ENCODE data around the gene OTOS.

OTOS gene

GRCh38 chr2:240155048-240155744 lies 14.7 kb upstream of the OTOS start:
- H2AFZ ChIP-seq (ENCODE audit: low read depth, low read length), result no peak overlapping the region
- no peaks in the 10 kb centered on the region for H3K36me3 ChIP-seq (ENCODE audit: insufficient read depth, low read length)
- peaks cover 12% of the 10 kb centered on the region for H3K4me1 ChIP-seq (ENCODE audit: insufficient read depth, low read length)
- H3K4me3 ChIP-seq (ENCODE audit: low read length), result no peak overlapping the region
- H3K9me3 ChIP-seq (ENCODE audit: low read length), result no peaks in the 10 kb centered on the region
- no peaks in the 10 kb centered on the region for H3K27me3 ChIP-seq (ENCODE audit: insufficient read depth, low read length)

DNA sequence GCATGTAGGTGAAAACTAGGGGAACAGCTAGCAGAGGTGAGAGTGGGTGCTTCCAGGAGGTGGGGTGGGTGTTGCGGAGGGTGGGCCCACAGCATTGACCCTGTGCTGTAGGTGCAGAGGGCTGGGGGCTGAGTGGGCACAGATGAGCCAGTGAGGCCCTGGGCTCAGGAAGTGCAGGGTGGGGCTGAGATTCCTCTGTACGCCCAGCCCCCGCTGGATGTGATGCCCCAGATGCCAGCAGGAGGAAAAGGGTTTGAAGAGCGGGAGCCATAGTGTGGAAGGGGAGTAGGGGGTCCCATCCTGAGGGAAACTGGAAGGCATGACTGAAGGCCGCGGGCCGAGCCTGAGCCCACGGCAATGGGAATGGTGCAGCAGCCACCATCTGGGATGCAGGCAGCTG lies 14.1 kb upstream of the OTOS start:
- Histone ChIP-seq H3K4me1 (ENCODE audit: insufficient read depth, low read length) (peaks cover 12% of the 10 kb centered on the region), H3K9me3 (ENCODE audit: low read length) (no peaks in the 10 kb centered on the region), H3K4me3 (ENCODE audit: low read length) (no peak overlapping the region), H3K36me3 (ENCODE audit: insufficient read depth, low read length) (no peaks in the 10 kb centered on the region), H2AFZ (ENCODE audit: low read depth, low read length) (no peak overlapping the region), H3K27me3 (ENCODE audit: insufficient read depth, low read length) (no peaks in the 10 kb centered on the region)

DNA sequence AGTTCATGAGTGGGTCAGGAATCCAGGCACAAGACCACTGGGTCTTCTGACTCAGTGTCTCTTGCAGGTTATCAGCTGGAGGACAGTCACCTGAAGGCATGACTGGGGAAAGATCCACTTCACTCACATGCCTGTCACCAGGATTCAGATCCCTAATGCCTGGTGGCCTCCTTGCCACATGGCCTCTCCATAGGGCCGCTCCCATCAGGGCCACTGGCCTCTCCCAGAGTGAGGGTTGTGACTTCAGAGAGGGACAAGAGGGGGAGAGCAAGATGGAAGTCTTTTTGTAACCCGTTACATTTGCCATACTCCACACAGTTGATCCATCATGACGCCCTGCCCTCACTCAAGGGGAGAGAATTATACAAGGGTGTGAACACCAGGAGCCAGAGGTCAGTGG lies 13.0 kb upstream of the OTOS start:
- Histone ChIP-seq H2AFZ (ENCODE audit: low read depth, low read length) (no peak overlapping the region), H3K4me1 (ENCODE audit: insufficient read depth, low read length) (peaks cover 12% of the 10 kb centered on the region), H3K36me3 (ENCODE audit: insufficient read depth, low read length) (no peaks in the 10 kb centered on the region), H3K4me3 (ENCODE audit: low read length) (no peak overlapping the region), H3K9me3 (ENCODE audit: low read length) (no peaks in the 10 kb centered on the region), H3K27me3 (ENCODE audit: insufficient read depth, low read length) (peaks cover 4% of the 10 kb centered on the region)

- no peaks in the 10 kb centered on the region for H3K9me3 ChIP-seq (ENCODE audit: low read length)
- H3K4me1 ChIP-seq (ENCODE audit: insufficient read depth, low read length), result peaks cover 12% of the 10 kb centered on the region
- H3K27me3 ChIP-seq (ENCODE audit: insufficient read depth, low read length), result peaks cover 4% of the 10 kb centered on the region
- H3K36me3 ChIP-seq (ENCODE audit: insufficient read depth, low read length), result no peaks in the 10 kb centered on the region
- H3K4me3 ChIP-seq (ENCODE audit: low read length), result no peak overlapping the region
- H2AFZ ChIP-seq (ENCODE audit: low read depth, low read length), result no peak overlapping the region
Measured at GRCh38 chr2:240151477-240152031, 11.1 kb upstream of the OTOS start.

DNA sequence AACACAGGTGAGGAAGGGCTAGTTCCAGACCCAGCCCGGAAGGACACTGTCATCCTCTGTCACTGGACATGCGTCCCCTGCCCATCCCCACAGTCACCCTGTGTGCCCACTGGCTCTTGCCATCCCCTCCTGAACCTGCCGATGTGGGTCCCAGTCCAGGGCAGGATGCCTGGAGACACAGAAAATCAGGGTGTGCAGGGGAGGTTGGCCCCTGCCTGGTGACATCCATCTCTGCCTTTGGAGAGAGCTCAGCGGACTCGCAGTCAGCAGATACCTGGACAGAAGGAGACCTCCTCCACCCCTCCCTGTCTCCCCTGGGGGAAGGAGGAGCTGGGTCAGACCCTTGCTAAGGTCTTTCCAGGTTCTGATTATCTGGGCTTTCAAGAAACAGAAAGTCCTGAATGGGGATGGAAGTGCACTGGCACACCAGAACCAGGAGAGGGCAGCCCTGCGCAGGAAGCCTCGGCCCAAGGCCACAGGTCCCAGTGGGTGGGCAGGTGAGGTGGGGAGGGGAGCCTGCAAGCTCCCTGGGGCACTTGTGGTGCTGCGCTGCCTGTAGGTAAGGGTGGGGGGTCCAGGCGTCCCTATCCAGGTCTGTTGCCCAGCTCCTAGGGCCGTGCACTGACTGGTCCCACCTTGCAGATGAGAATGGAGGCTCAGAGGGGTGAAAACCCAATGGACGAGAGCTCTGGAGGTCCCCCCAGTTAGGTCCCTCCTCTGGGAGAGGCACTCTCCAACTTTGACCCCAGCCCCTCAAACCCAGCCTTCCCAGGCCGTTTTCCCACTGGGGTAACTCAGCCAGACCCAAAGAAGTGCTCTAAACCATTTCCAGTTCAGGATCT lies 9.7 kb upstream of the OTOS start:
- H3K4me3 ChIP-seq (ENCODE audit: low read length), result no peak overlapping the region
- no peaks in the 10 kb centered on the region for H3K9me3 ChIP-seq (ENCODE audit: low read length)
- H3K4me1 ChIP-seq (ENCODE audit: insufficient read depth, low read length), result peaks cover 8% of the 10 kb centered on the region
- H2AFZ ChIP-seq (ENCODE audit: low read depth, low read length), result no peak overlapping the region
- H3K36me3 ChIP-seq (ENCODE audit: insufficient read depth, low read length), result no peaks in the 10 kb centered on the region
- H3K27me3 ChIP-seq (ENCODE audit: insufficient read depth, low read length), result peaks cover 4% of the 10 kb centered on the region

DNA sequence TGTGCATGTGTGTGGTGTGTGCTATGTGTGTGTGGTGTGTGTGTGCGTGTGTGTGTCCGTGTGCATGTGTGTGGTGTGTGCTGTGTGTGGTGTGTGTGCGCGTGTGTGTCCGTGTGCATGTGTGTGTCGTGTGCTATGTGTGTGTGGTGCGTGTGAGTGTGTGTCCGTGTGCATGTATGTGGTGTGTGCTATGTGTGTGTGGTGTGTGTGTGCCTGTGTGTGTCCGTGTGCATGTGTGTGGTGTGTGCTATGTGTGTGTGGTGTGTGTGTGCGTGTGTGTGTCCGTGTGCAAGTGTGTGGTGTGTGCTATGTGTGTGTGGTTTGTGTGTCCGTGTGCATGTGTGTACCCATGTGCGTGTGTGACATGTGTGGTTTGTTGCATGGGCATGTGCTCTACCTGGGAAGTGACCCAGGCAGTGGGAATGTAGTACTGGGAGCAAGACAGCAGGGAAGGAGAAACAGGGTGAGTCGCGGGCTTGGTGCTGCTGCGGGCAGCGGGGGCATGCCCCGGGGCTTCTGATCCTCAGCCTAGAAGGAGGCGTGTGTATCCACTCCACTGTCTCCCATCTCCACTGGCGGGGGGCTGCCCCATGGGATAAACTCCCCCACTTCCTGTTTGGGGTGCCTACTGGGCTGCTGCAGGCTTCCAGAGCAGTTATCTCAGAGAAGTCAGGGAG lies 7.6 kb upstream of the OTOS start:
- H3K9me3 ChIP-seq (ENCODE audit: low read length), result no peaks in the 10 kb centered on the region
- no peaks in the 10 kb centered on the region for H3K4me1 ChIP-seq (ENCODE audit: insufficient read depth, low read length)

DNA sequence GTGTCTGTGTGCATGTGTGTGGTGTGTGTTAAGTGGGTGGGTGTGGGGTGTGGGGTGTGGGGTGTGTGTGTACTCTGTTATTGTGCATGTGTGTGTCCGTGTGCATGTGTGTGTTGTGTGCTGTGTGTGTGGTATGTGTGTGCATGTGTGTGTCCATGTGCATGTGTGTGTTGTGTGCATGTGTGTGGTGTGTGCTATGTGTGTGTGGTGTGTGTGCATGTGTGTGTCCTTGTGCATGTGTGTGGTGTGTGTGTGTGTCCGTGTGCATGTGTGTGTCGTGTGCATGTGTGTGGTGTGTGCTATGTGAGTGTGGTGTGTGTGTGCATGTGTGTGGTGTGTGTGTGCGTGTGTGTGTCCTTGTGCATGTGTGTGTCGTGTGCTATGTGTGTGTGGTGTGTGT lies 6.9 kb upstream of the OTOS start:
- Histone ChIP-seq H3K36me3 (ENCODE audit: insufficient read depth, low read length) (no peaks in the 10 kb centered on the region), H2AFZ (ENCODE audit: low read depth, low read length) (no peak overlapping the region), H3K27me3 (ENCODE audit: insufficient read depth, low read length) (peaks cover 5% of the 10 kb centered on the region), H3K4me3 (ENCODE audit: low read length) (no peak overlapping the region), H3K4me1 (ENCODE audit: insufficient read depth, low read length) (no peaks in the 10 kb centered on the region), H3K9me3 (ENCODE audit: low read length) (no peaks in the 10 kb centered on the region)

More for the DNA sequence above, 7.6 kb upstream of the OTOS start:
- Histone ChIP-seq H2AFZ (ENCODE audit: low read depth, low read length) (no peak overlapping the region), H3K27me3 (ENCODE audit: insufficient read depth, low read length) (peaks cover 4% of the 10 kb centered on the region), H3K36me3 (ENCODE audit: insufficient read depth, low read length) (no peaks in the 10 kb centered on the region), H3K4me3 (ENCODE audit: low read length) (no peak overlapping the region)

GRCh38 chr2:240146627-240147278 lies 6.3 kb upstream of the OTOS start:
- no peak overlapping the region for H3K4me3 ChIP-seq (ENCODE audit: low read length)
- H3K4me1 ChIP-seq (ENCODE audit: insufficient read depth, low read length), result no peaks in the 10 kb centered on the region
- peaks cover 11% of the 10 kb centered on the region for H3K27me3 ChIP-seq (ENCODE audit: insufficient read depth, low read length)
- no peak overlapping the region for H2AFZ ChIP-seq (ENCODE audit: low read depth, low read length)
- no peaks in the 10 kb centered on the region for H3K9me3 ChIP-seq (ENCODE audit: low read length)
- H3K36me3 ChIP-seq (ENCODE audit: insufficient read depth, low read length), result no peaks in the 10 kb centered on the region

DNA sequence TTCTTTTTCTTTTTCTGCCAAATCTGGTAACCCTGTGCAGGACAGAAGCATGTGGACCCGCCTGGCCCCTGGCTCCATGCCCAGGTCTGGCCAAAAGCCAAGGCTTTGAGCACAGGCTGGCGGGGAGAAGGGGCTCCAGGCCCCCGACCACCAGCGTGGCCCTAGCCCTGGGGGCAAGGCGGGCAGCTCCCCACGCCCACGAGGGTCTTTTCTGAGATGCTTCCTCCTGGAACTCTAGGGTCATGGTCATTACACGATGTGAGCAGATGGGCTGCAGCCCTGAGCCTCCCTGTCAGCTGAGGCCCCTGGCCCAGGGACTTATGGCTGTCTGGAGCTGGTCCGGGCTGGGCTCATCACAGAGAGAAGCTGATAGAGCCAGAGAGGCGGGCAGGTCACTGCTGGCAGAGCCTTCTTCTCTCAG lies 5.7 kb upstream of the OTOS start:
- peaks cover 11% of the 10 kb centered on the region for H3K27me3 ChIP-seq (ENCODE audit: insufficient read depth, low read length)
- no peaks in the 10 kb centered on the region for H3K36me3 ChIP-seq (ENCODE audit: insufficient read depth, low read length)
- H2AFZ ChIP-seq (ENCODE audit: low read depth, low read length), result no peak overlapping the region
- no peak overlapping the region for H3K4me3 ChIP-seq (ENCODE audit: low read length)
- no peaks in the 10 kb centered on the region for H3K9me3 ChIP-seq (ENCODE audit: low read length)
- H3K4me1 ChIP-seq (ENCODE audit: insufficient read depth, low read length), result no peaks in the 10 kb centered on the region

DNA sequence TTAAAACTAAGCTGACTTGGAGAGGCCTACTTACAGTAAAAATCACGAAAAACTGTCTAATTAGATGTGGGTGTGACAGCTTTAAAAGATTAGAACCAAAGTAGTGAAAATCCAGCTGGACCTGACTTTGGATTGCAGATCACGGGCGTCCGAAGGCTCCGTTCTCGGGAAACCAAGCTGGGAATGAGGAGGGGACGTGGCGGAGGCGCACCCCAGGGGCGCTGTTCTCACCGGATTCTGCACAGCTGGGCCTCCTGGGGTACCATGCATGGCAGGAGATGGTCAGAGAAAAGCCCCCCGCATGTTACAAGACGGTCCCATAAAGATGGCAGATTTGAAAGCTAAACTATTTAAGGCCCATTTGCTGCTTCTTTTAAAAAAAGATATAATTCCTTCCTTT lies 5.0 kb upstream of the OTOS start:
- H3K27me3 ChIP-seq (ENCODE audit: insufficient read depth, low read length), result peaks cover 14% of the 10 kb centered on the region
- no peaks in the 10 kb centered on the region for H3K36me3 ChIP-seq (ENCODE audit: insufficient read depth, low read length)
- no peaks in the 10 kb centered on the region for H3K4me1 ChIP-seq (ENCODE audit: insufficient read depth, low read length)
- H2AFZ ChIP-seq (ENCODE audit: low read depth, low read length), result no peak overlapping the region
- H3K4me3 ChIP-seq (ENCODE audit: low read length), result no peak overlapping the region
- H3K9me3 ChIP-seq (ENCODE audit: low read length), result no peaks in the 10 kb centered on the region

GRCh38 chr2:240144649-240145261 lies 4.3 kb upstream of the OTOS start:
- no peak overlapping the region for H3K4me3 ChIP-seq (ENCODE audit: low read length)
- H3K27me3 ChIP-seq (ENCODE audit: insufficient read depth, low read length), result peaks cover 18% of the 10 kb centered on the region
- no peak overlapping the region for H2AFZ ChIP-seq (ENCODE audit: low read depth, low read length)
- H3K4me1 ChIP-seq (ENCODE audit: insufficient read depth, low read length), result peaks cover 2% of the 10 kb centered on the region
- H3K9me3 ChIP-seq (ENCODE audit: low read length), result no peaks in the 10 kb centered on the region
- H3K36me3 ChIP-seq (ENCODE audit: insufficient read depth, low read length), result no peaks in the 10 kb centered on the region

DNA sequence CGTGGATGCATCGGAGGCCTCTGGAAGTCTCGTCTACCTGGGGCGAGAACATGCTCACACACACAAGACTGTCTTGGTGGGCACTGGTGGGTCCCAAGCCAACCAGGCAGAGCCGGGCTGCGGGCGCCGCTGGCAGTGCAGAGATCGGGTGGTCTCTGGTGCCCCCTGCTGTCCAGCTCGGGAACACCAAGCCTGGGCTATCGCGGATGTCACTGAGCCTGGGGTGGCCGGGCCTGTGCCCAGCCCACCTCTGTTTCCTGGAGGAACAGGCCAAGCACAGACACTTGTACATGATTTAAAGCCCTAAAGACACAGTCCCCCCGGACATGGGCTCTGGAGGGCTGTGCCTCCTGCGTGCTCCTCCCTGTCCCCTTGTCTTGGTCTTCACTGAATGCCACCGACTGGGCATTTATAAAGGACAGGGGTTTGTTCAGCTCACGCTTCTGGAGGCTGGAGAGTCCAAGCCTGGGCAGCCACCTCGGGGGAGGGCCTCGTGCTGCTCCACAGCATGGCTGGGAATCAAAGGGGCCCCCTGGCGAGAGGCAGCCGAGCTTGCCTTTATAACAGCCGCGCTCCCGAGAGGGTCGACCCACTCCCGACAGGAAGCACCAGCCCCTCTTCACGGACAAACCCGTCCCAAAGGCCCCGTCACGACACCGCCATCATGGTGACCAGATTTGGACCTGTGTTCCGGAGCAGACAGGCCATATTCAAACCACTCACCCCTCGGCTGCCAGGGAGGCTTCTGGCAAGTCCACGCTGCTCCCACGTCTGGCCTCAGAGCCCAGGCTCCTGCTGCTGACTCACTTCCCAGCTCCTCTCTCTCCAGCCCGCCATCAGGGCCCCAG lies 3.6 kb upstream of the OTOS start:
- Histone ChIP-seq H3K4me3 (ENCODE audit: low read length) (no peak overlapping the region), H3K27me3 (ENCODE audit: insufficient read depth, low read length) (peaks cover 19% of the 10 kb centered on the region), H3K36me3 (ENCODE audit: insufficient read depth, low read length) (no peaks in the 10 kb centered on the region), H3K4me1 (ENCODE audit: insufficient read depth, low read length) (peaks cover 8% of the 10 kb centered on the region), H3K9me3 (ENCODE audit: low read length) (no peaks in the 10 kb centered on the region), H2AFZ (ENCODE audit: low read depth, low read length) (no peak overlapping the region)
